ENCODE measurements around the gene TBX10. TPM values are rescaled to one million over a fixed set of nuclear protein-coding genes. Genes with fewer than 3 reads are reported as not detected.
"Not testable (repeated sequence)": the region's sequence is repeated elsewhere in the genome, so short reads cannot be mapped to it uniquely, and the experiment has no call there.

Gene TBX10
- not detected in 2 replicates for total RNA-seq (2014; rRNA removed; shearing (Covaris generic))

- no peaks in the 10 kb centered on the region for H3K9me3 ChIP-seq (replicated peaks)
- H3K36me3 ChIP-seq = no peaks in the 10 kb centered on the region
- peaks cover 10% of the 10 kb centered on the region for H3K27me3 ChIP-seq
- no peaks in the 10 kb centered on the region for H3K4me1 ChIP-seq
- DNase-seq = no peak
- H3K4me3 ChIP-seq = no peak within 1 kb of the TSS
- H3K27ac ChIP-seq = no peak within 1 kb of the TSS
These were observed at the start of gene TBX10 for GRCh38 chr11:67639438-67639859. Gene TBX10, minus strand, starts transcription at chr11:67639763. Its CDS starts 291 bp downstream, at chr11:67639472.

GRCh38 chr11:67689178-67689577 lies 49.6 kb upstream of the TBX10 start:
- Histone ChIP-seq H3K27me3 (no peaks in the 10 kb centered on the region), H3K4me1 (no peaks in the 10 kb centered on the region), H3K36me3 (no peaks in the 10 kb centered on the region), H3K4me3 (no peak overlapping the region), H3K27ac (no peak overlapping the region), H3K9me3 (replicated peaks) (no peaks in the 10 kb centered on the region)
- DNase-seq = no peak

GRCh38 chr11:67687986-67688385 lies 48.4 kb upstream of the TBX10 start:
- no peaks in the 10 kb centered on the region for H3K9me3 ChIP-seq (replicated peaks)
- no peak for DNase-seq
- H3K36me3 ChIP-seq = no peaks in the 10 kb centered on the region
- H3K27me3 ChIP-seq = no peaks in the 10 kb centered on the region; the same call in 1 of the 2 replicates
- H3K27ac ChIP-seq = no peak overlapping the region
- H3K4me1 ChIP-seq = no peaks in the 10 kb centered on the region
- H3K4me3 ChIP-seq = no peak overlapping the region

DNA sequence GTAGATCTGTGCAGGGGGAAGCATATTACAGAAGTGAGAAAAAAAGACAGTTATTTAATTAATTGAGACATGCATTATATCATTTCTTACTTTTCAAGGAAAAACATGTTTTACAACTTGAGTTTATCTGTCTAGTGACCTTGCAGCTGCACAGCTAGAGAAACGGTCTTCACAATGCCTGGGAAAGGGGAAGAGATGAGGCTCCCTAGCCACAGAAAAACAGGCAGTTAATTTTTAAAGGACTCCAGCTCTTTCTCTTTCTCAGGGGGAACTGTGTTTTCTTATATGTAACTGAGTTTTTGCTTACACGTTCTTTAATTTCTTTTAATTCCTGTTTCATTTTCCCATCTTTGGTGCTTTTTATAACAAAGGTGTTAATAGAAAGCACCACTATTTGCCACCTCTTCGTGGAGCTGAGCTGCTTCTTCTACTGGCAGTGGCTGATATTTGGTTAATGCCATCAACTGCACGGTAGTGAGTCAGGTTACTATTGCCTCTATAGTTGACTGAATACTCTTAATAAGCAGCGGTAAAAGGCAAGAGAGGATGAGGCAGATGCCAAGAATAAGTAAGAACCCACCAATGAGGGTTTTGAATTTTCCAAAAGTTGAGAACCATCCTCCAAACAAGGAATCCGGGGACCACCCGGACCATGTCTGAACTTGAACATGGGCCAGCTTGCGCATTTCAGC lies 46.2 kb upstream of the TBX10 start:
- H3K27ac ChIP-seq; H3K27me3 ChIP-seq; DNase-seq; H3K4me3 ChIP-seq; H3K4me1 ChIP-seq; H3K9me3 ChIP-seq (replicated peaks); H3K36me3 ChIP-seq: not testable (repeated sequence)

GRCh38 chr11:67682126-67683034 lies 42.8 kb upstream of the TBX10 start:
- H3K27me3 ChIP-seq; H3K4me1 ChIP-seq; H3K9me3 ChIP-seq (replicated peaks); DNase-seq; H3K36me3 ChIP-seq; H3K4me3 ChIP-seq; H3K27ac ChIP-seq: not testable (repeated sequence)

DNA sequence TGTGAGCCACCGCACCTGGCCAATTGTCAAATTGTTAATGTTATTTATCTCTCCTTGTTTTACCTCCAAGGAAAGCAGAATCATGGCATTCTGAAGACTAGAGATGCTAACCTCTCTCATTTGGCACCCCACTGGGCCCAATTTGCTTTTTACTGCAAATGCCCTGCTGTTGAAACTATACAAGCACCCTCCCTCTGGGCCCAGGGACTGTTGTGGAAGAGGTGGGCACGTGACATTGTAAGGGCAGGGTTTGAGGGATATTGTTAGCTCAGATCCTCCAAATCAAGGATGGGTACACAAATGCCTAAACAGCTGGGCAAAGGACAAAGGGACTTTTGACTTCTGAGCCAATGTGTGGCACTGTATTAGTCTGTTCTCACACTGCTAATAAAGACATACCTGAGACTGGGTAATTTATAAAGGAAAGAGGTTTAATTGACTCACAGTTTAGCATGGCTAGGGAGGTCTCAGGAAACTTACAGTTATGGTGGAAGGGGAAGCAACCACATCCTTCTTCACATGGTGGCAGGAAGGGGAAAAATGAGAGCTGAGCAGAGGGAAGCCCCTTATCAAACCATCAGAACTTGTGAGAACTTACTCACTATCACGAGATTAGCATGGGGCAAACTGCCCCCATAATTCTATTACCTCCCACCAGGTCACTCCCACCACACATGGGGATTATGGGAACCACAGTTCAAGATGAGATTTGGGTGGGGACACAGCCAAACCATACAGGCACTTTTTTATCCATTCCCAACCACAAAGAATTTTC lies 41.3 kb upstream of the TBX10 start:
- Histone ChIP-seq H3K4me3 (no peak overlapping the region), H3K36me3 (no peaks in the 10 kb centered on the region), H3K27me3 (peaks cover under 1% of the 10 kb centered on the region; the same call in 1 of the 2 replicates), H3K27ac (no peak overlapping the region), H3K4me1 (no peaks in the 10 kb centered on the region), H3K9me3 (replicated peaks) (no peaks in the 10 kb centered on the region)
- no peak for DNase-seq

GRCh38 chr11:67675058-67675747 lies 35.6 kb upstream of the TBX10 start:
- Histone ChIP-seq H3K27me3 (0 out of 2 replicates have a peak, but pooled peaks cover 7% of the 10 kb centered on the region), H3K27ac (no peak overlapping the region), H3K36me3 (no peaks in the 10 kb centered on the region), H3K9me3 (replicated peaks) (no peaks in the 10 kb centered on the region), H3K4me1 (no peaks in the 10 kb centered on the region), H3K4me3 (no peak overlapping the region)
- DNase-seq = no peak

DNA sequence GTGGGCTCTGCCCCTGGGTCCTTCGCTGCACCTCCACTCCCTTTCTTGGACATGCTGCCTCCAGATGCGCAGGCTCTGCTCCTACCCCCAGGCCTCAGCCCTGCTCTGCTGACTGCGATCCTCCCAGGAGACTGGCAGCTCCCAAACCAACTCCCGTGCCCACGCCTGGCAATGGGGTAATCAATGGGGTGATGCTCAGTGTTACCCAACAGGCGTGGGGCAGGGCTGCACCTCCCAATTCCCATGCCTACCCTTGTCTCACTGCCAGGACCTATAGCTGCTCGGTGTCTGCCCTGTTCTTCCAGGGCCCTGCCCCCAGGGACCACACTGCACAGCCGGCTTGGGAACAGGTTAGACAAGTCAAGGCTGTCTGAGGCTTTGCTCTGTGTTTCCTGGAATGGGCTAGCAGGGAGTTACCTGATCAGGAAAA lies 34.9 kb upstream of the TBX10 start, which contains the start of gene ALDH3B2:
TSS of gene ALDH3B2 (minus strand) at position 182 of the 430 bp plus-strand sequence. CDS start 7,688 bp downstream, outside the sequence.
- no peaks in the 10 kb centered on the region for H3K4me1 ChIP-seq
- H3K36me3 ChIP-seq = no peaks in the 10 kb centered on the region
- H3K27ac ChIP-seq = no peak within 1 kb of the TSS
- no peaks in the 10 kb centered on the region for H3K9me3 ChIP-seq (replicated peaks)
- H3K4me3 ChIP-seq = no peak within 1 kb of the TSS
- 0 out of 2 replicates have a peak, but pooled peaks cover 7% of the 10 kb centered on the region for H3K27me3 ChIP-seq
- DNase-seq = no peak

GRCh38 chr11:67673902-67674301 lies 34.3 kb upstream of the TBX10 start:
- Histone ChIP-seq H3K36me3 (no peaks in the 10 kb centered on the region), H3K4me3 (no peak overlapping the region), H3K27me3 (0 out of 2 replicates have a peak, but pooled peaks cover 7% of the 10 kb centered on the region), H3K4me1 (no peaks in the 10 kb centered on the region), H3K27ac (no peak overlapping the region), H3K9me3 (replicated peaks) (no peaks in the 10 kb centered on the region)
- DNase-seq = no peak

- no peak for DNase-seq
- no peaks in the 10 kb centered on the region for H3K36me3 ChIP-seq
- no peaks in the 10 kb centered on the region for H3K9me3 ChIP-seq (replicated peaks)
- H3K4me1 ChIP-seq = no peaks in the 10 kb centered on the region
- H3K27ac ChIP-seq = no peak overlapping the region
- 0 out of 2 replicates have a peak, but pooled peaks cover 7% of the 10 kb centered on the region for H3K27me3 ChIP-seq
- H3K4me3 ChIP-seq = no peak overlapping the region
These were observed 33.8 kb upstream of the TBX10 start for GRCh38 chr11:67673358-67673757.

GRCh38 chr11:67671211-67671520 lies 31.6 kb upstream of the TBX10 start:
- no peak for DNase-seq
- no peaks in the 10 kb centered on the region for H3K9me3 ChIP-seq (replicated peaks)
- H3K36me3 ChIP-seq = no peaks in the 10 kb centered on the region
- 0 out of 2 replicates have a peak, but pooled peaks cover 7% of the 10 kb centered on the region for H3K27me3 ChIP-seq
- H3K4me3 ChIP-seq = no peak overlapping the region
- no peaks in the 10 kb centered on the region for H3K4me1 ChIP-seq
- H3K27ac ChIP-seq = no peak overlapping the region

DNA sequence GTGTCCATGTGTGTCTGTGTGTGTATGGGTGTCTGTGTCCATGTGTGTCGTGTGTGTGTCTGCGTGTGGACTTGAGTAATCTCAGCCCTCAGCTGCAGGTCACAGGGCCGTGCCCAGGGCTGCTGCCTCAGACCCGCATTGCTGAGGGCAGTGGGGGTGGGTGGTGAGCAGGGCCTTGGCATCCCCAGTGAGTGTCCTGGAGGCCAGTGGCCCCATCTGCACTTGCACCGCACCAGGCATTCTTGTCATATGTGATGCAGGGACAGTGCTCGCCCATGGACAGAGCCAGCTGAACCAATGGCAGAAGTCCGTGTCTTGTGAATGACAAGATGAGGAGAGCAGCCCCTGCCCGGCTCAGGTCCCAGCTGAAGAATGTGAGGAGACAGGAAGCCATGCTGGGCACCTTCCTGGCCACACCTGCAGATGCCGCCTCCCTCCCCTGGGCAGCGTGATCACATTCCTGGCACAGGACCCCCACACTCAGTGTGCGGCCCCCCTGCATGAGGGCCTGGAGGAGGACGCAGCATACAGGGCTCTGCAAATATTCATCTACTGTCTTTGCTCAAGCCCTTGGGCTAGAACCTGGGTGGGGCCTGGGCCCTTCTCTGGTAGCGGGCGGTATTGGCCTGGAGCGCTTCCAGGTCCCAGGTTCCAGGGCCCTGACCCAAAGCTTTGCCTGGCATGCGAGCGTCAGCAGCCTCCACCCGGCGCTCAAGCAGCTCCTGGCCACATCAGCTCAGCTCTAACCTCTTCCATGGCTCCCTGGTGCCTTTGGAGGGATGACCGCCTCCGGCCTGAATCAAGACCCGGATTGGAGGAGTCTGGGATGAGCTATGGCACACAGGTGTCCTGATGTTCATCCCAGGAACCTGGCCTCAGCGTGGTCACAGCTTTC lies 31.0 kb upstream of the TBX10 start:
- Histone ChIP-seq H3K27me3 (0 out of 2 replicates have a peak, but pooled peaks cover 4% of the 10 kb centered on the region), H3K27ac (no peak overlapping the region)

GRCh38 chr11:67668192-67668551 lies 28.6 kb upstream of the TBX10 start:
- no peaks in the 10 kb centered on the region for H3K36me3 ChIP-seq
- H3K9me3 ChIP-seq (replicated peaks) = no peaks in the 10 kb centered on the region
- DNase-seq = no peak
- H3K27me3 ChIP-seq = no peaks in the 10 kb centered on the region
- H3K4me3 ChIP-seq = no peak overlapping the region
- no peak overlapping the region for H3K27ac ChIP-seq
- no peaks in the 10 kb centered on the region for H3K4me1 ChIP-seq

More for the DNA sequence above, 31.0 kb upstream of the TBX10 start:
- Histone ChIP-seq H3K9me3 (replicated peaks) (no peaks in the 10 kb centered on the region), H3K36me3 (no peaks in the 10 kb centered on the region), H3K4me3 (no peak overlapping the region), H3K4me1 (no peaks in the 10 kb centered on the region)
- DNase-seq = no peak
